Measurements from ENCODE around the gene LATS2.
"Not testable (repeated sequence)": the region's sequence is repeated elsewhere in the genome, so short reads cannot be mapped to it uniquely, and the experiment has no call there.

LATS2 gene

DNA sequence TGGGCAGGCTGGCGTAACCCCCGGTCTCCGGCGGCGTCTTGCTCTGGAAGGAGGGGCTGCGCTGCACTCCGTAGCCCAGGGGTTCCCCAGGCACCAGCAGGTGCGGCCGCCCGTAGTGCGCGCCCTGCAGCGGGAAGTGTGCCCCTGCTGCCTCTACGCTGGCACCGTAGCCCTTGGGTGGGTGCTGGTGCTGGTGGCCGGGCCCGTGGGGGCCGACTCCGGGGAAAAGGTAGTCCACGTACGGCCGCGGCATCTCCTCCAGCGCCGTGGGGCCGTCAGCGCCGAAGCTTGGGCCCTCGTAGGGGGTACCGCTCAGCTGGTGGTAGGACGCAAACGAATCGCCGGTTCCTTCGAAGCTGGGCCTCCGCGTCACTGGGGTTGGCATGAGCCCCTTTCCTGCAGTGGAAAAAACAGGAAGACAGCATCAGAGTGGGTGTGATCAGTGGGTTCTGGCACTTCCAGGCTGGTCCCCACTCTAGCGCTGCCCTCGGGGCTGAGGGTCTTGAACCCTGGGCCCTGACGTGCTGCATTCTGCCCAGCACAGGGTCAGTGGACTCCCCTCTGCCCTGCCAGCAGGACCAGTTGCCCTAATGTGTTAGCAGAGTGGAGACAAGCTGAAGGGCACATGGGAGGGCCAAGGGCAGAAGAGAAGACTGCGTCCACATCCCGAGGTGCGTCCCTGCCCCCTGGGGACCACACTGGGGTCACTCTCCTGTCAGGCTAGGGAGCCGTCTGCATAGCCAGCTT is 72.3 kb downstream of the LATS2 start:
- no peak for DNase-seq

DNA sequence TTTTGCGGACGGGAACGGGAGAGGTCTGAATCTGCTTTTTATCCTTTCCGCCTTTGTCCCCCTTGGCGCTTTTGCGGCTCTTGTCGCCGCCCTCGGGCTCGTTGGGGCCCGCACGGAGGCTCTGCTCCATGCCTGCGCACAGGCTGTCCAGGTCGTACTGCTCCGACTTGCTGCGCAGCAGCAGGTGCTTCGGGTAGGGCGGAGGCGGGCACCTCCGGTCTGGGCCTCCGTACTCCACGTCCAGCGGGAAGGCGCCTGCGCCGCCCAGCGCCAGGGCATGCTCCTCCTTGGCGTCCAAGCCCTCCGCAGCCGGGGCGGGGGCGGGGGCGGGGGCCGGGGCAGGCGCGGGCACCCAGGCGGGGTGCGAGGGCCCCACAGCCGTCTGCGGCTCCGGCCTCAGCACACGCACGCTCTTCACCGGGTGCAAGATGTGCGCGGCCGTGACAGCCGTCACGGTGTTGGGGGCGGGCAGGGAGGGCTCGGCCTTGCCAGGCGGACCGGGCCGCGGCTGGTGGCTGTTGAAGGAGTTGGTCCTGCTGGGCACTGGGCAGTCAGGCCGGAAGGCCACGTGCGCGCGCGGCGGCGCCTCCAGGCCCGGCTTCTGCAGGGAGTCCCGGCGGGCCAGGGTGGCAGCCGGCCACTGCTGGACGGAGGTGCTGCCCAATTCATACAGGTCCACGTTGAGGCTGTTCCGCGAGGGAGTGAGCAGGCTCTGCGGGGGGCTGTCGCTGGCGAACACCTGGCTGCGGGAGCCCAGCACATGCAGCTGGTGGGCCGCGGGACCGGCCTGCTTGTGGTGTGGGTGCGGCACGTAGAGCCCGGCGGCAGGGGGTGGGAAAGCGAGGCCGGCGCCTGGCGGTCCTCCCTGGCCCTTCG is 73.1 kb downstream of the LATS2 start:
- DNase-seq = no peak

DNA sequence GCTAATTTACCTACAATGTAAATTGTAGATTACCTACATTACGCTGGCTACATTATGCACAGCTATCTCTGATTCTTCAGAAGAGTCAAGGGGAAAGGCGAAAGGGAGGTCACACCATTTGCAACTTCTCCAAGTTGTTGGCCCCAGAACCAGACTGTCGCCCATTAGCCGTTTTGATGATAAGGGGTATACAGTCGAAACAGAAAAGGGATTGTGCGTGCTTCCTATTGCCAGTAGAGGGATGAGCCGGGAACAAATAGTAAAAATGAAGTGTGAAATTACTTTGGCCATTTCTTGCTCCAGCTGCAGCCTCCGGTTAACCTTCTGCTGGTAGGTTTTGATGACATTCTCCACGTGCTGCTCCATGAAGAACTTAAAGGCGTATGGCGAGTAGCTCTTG is 73.8 kb downstream of the LATS2 start:
- no peak for DNase-seq

DNA sequence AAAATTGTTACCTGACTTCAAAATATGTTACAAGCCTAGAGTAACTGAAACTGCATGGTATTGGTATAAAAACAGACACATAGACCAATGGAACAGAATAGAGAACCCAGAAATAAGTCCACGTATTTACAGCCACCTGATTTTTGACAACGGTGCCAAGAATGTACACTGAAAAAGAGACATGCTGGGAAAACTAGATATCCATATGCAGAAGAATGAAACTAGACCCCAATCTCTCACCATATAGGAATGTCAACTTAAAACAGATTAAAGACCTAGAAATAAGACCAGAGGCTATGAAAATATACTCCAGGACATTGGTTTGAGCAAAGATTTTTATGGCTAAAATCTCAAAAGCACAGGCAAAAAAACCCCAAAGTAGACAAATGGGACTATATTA is 76.5 kb downstream of the LATS2 start:
- no peak for DNase-seq

DNA sequence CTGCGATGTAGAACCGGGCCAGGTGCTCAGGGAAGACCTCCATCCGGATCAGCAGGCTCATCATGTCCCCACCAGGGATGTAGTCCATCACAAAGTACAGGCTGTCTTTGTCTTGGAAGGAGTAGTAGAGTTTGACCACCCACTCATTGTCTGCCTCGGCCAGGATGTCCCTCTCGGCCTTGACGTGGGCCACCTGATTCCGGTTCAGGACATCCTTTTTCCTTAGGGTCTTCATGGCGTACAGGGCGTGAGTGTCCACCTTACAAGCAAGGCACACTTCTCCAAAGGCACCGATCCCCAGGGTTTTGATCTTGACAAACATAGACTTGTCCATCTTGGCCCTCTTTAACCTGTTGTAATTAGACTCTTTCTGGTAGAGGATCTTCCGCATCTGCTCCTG is 78.0 kb downstream of the LATS2 start:
- DNase-seq = no peak

DNA sequence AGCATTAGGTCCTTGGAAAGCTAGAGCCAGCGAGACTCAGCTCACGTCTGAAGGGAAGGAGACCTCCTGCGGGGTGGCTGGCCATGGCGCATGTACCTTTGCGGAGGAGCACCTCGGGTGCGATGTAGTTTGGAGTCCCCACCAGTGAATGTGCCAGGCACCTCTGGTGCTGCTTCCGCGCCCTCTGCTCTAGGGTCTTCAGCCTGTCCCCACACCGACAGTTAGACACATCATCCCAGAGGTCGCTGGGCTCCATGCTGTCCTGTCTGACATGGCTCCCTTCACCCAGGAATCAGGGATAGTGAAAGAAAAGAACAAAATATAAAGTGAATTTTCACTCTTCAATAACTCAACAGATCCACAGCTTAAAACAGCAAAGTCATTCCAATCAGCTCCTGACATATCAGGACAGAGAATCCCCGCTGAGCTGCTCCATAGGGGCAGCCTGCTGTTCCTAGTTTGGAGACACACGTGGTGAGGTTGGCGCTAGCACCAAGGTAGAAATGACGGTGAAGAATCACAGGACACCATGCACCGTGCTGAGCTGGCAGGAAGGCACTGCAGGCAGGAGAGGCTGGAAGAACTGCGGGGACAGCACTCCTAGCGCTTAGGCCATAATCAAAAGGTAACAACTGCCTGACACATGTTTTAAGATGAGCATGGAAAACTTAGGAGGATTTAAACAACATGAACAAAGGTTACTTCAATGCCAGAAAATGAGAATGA is 79.9 kb downstream of the LATS2 start:
- DNase-seq = no peak

DNA sequence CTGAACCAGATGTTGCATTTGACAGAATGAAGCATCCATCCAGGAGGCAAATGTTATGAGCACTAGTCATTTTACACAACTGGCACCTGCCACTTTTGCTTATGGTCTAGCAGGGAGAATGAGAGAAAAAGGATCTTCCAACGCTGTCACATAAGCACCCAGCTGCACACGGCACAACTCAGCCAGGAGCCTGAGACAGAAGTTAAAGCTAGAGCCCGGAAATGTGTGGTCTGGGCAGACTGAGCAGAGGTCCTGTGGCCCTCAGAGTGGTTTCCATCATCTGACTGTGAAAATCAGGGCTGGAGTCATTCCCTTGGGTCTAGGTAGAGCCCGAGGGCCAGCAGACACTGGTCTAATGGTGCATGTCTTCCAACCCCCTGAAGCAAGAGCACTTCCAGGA is 80.5 kb downstream of the LATS2 start:
- no peak for DNase-seq

DNA sequence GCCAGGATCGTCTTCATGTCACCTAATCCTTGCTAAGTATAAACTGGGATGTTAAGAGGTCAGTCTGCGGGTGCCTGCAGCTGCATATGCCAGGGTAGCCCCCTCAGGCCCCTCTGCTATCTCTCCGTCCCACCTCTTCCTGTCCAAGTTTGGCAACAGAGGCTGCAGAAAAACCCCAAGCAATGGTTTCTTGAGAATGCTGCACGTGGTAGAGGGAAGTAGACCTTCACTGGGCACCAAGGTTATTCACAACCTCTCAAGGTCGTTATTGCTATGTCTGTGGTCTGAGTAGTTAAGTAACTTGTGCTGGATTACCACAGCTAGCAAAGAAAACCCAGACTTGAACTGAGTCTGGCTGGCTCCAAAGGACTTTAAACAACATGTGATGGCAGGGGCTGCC is 81.0 kb downstream of the LATS2 start:
- DNase-seq = no peak

DNA sequence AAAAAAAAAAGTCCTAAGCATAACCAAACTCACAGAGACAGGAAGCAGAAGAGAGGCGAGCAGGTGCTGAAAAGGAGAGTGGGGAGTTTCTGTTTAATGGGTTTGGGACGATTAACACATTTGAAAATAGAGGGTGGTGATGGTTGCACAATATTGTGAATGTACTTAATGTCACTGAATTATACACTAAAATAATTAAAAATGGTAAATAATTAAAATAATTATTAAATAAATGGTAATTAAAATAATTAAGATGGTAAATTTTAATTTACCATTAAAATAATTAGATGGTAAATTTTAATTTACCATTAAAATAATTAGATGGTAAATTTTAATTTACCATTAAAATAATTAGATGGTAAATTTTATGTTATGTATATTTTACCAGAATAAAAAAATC is 84.0 kb downstream of the LATS2 start:
- no peak for DNase-seq

DNA sequence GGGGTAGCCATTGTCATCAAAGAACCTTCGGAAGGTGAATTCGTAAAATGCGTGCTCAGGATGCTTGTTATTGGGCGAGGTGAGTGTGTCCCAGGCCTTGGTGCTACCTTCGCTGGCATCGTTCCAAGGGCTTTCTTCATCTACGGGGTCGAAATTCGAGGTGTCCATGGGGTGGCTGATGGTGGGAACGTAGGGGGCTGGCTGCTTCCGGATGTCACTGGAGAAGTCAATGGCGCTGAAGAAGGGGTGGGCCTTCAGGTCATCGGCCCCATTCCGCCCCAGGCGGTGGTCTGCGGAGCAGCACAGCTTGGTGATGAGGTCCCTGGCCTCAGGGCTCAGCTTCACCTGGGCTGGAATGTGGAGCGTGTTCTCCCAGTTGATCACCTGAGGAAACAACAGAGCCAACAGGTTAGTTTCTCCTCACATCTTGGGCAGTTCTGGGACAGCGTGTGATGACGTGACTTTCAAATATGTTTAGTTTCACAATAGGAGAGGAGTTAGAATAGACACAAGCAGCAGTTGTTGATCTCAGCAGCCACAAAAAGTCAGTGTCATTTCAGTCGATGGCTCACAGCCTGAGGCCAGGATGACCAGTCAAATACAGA is 86.3 kb downstream of the LATS2 start:
- DNase-seq = no peak

DNA sequence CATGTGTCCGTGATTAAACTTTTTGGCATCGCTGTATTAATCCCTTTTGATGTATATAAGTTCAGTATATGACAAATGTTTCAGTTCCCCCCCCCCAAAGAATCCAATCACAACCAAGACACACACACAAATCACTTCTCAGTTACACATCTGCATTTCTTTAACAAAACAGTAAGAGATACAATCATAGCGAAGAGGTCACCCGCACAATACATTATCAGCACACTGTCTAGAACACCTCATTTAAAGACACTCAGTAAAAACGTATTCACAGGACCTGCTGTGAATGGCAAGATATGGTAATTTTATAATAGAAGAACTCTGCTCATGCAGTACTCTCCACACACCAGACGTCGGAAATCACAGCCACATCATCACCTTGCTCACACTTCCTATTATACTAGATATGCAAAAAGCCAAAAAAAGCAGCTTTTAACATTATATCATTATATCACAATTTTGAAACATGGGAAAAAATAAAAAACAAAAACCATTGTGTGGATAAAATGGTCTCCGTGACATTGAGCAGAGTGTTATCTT is 87.4 kb downstream of the LATS2 start:
- DNase-seq = no peak

DNA sequence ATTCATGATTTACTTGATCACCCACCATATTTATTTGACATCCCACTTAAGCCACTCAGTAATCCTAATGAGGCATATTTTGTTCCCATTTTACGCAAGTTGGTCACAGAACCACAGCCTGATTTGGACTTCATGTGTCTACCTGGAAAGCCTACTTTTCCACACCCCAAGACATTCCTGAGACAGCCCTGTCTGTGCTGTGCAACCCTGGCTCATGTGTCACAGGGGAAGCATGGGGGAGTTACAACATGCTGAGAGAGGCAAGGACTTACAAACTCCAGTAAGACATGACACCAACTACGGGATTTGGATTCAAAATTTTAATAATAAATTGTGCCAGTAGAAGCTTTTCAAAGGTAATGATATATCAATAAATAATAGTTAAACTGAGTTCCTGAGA is 88.7 kb downstream of the LATS2 start:
- DNase-seq = no peak

DNA sequence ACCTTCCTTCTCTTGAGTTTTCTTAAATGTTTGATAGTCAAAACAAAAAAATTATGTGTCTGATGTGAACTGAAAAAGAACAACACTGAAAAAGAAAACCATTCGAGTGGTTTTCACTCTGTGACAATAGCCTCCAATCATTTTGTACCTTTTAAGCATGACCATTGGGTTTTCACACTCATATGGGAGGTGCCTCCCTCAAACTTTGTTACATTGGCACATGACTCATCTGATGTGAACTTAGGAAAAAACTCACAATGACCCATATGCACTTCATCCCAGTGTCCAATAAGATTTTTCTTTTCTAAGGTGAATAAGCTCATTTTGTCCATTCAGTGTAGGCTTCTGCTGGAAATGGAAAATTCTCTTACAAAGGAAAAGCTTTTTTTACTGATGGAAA is 92.2 kb downstream of the LATS2 start:
- no peak for DNase-seq

DNA sequence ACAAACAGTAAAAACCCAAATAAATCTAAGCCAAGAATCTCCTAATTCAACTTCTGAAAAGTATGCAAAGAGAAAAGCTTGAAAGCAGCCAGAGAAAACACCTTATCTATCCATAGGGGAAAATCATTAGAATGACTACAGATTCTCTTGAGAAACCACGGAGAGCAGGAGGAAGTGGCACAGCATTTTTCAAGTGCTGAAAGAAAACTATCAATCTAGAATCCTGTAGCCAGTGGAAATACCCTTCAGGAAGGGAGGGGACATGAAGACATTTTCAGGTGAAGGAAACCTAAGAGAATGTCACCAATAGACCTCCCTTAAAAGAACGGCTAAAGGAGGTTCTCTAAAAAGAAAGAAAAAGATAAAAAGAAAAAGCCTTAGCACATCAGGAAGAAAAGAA is 92.6 kb downstream of the LATS2 start:
- DNase-seq = no peak

DNA sequence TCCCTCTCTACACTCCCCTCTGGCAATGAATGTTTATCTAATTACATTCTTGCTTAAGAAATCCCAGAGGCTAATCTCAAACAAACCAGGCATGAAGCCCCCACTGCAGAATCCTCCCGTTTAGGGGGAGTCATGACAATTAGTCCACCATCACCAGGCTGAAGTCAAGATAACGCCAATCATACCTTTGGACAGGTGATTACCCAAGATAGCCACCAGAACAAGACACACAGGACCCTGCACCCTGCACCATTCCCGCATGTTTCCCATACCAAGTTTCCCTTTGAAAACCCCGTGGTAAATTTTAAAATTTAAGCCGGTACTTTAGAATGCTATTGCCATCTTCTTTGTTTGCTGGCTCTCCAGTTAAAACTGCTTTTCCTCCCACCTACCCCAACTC is 94.0 kb downstream of the LATS2 start:
- no peak for DNase-seq

DNA sequence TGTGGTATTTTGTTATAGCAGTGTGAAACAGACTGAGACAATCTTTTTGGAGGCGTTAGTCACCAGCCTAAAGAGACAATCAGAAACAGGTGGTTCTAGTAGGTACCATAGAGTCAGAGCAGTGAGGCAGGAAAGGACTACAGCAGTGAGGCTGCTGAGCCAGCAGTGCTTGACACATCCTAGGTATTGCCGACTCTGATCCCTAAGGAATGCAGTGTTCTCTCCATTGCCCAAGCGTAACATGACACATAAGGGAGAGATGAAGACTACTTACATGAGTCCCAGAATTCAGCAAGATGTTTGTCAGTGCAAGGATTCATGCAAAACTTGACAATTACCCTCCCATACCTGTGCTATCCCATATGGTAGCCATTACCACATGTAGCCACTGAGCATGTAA is 96.5 kb downstream of the LATS2 start:
- no peak for DNase-seq

DNA sequence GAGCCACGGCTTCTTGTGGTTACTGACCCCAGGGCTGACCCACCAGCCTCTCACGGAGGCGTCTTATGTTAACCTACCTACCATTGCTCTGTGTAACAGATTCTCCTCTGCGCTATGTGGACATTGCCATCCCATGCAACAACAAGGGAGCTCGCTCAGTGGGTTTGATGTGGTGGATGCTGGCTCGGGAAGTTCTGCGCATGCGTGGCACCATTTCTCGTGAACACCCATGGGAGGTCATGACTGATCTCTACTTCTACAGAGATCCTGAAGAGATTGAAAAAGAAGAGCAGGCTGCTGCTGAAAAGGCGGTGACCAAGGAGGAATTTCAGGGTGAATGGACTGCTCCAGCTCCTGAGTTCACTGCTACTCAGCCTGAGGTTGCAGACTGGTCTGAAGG is 99.7 kb downstream of the LATS2 start:
- DNase-seq = not testable (repeated sequence)

DNA sequence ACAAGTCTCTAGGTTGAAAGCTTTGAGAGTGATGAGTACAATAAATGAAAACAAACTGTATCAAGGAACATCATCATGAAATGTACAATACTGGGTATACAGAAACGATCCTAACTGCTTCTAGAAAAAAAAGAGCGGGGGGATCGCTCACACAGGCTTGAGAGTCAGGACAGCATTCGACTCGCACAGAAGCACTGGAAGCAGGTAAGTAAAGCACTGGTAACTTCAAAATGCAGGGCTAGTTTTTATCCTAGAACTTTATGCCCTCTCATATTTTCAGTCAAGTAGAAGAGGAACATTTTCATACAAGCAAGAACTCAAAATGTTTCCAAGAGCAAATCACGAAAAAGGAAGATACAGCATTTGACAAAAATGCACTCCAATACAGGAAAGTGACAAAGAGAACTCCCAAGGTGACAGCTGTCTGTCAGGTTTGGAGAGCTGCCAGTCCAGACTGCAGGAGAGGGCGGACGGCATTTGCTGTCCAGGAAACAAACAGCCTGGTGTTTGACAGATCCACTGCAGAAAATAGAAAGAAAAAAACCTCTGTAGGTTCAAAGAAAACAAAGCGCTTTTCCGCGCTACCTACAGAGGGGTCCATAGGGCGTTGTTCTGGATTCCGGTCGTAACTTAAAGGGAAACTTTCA is 100.6 kb downstream of the LATS2 start:
- no peak for DNase-seq

DNA sequence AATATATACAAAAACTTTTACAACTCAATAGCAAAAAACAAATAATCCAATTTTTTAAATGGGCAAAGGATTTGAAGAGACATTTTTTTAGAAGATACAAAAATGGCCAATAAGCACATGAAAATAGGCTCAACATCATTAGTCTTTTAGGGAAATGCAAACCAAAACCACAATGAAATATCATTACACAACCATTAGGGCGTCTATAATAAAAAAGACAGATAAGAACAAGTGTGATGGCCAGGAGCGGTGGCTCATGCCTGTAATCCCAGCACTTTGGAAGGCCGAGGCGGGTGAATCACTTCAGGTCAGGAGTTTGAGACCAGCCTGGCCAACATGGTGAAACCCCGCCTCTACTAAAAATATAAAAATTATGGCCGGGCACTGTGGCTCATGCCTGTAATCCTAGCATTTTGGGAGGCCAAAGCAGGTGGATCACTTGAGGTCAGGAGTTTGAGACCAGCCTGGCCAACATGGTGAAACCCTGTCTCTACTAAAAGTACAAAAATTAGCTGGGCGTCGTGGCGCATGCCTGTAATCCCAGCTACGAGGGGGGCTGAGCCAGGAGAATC is 104.3 kb downstream of the LATS2 start:
- DNase-seq = not testable (repeated sequence)

DNA sequence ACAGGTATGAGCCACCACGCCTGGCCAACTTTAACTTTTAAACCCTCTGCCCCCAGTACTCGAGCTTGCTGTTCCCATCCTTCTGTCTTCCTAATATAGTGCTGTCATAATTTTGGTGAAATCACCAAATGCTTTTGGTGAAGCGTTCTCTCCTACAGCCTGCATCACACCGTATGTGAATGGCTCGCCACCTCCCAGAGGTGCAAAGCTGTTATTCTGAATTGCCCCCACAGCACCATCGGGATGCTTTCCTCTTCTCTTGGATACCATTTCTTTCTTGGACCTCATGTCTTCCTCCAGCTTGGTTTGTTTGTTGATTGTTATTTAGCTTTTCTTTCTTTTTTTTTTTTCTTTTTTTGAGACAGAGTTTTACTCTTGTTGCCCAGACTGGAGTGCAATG is 105.9 kb downstream of the LATS2 start:
- DNase-seq = no peak

DNA sequence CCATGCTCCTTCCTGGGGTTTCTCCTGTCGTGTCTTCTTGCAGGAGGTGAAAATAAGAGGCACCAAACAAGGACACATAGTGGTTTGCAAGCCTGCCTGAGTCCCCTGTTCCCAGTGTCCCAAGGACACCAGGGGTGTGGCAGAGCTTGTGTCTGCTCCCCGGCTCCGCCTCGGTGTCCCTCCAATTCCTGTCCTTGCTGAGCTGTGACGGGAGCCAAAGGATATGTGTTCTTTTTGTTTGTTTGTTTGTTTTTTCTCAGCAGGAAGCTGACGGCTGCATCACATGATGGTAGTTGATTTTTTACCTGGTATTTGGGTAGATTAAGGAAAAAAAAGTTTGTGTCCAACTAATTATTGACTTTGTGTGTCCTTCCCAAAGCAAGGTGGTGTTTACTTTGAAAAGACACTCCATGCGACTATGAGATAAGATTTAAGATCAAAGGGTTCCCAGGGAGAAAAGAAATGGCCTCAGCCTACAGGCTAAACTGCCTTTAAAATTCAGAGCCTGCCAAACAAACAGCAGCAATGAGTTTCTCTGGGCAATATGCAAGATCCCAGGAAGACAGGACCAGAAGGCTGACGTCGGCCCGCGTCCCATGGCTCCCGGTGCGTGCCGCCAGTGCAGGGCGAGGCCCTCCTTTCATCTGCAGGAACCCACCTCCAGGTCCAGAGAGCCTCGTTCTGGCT is 108.0 kb downstream of the LATS2 start:
- no peak for DNase-seq

DNA sequence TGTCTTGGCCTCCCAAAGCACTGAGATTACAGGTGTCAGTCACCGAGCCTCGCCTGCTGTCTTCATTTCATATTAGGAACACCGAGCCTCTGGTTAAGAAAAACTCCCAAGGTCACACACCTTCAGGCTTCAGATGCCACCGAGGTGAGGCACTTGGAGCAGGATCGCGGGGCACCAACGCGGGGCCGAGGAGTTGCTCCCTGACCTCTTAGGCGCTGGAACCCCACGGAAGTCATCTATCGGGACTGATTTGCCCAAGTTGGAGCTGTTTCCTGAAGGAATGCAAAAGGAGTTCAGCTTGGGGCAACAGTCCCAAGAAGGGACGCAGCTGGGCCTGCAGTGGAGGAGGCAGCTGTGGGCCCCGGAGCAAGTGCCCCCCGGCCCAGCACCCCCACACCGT is 108.5 kb downstream of the LATS2 start:
- no peak for DNase-seq

Measured in activated CD4-positive, alpha-beta T cell treated with anti-CD3 and anti-CD28 coated beads for 4 hours (primary cell).